IMR-90 (cell line): Measurements from ENCODE around the gene JAKMIP3. TPM values are rescaled to one million over a fixed set of nuclear protein-coding genes. Genes with fewer than 3 reads are reported as not detected.

Experiments used
- ATAC-seq: fragments of 200-7000 bp; cut with Tn5 transposase; 2 replicates; pipeline ENCODE4 v1.9.1; 2020; ENCODE audit warnings: low read depth, mild to moderate bottlenecking, moderate library complexity
- BruUV-seq: library from RNA; stranded (reverse); fragments of 400-500 nt; replicated peaks from 2 replicates; lab custom pipeline; 2021; lab: Mats Ljungman, UMichigan
- CTCF ChIA-PET: fragments of 300-600 bp; formaldehyde crosslinking; extraction: SDS; loops from one replicate; lab custom pipeline; 2021; ENCODE audit warnings: antibody characterized with exemption; lab: Yijun Ruan, JAX
- POLR2A ChIA-PET: fragments of 300-600 bp; sonication (Branson Sonifier 250); formaldehyde crosslinking; loops from one replicate; lab custom pipeline; 2022; ENCODE audit warnings: antibody characterized with exemption; ENCODE audit not compliant: unreplicated experiment; lab: Charles Lee
- DNase-seq: peaks from one replicate; pipeline ENCODE4 v3.0.0; 2013
- H2AFZ ChIP-seq: replicated peaks from 2 replicates; pipeline ENCODE3; 2013; ENCODE audit warnings: low read length, mild to moderate bottlenecking; ENCODE audit not compliant: poor library complexity
- H2AK5ac ChIP-seq: 2 replicates; pipeline ENCODE4 v1.6.1; 2013; ENCODE audit warnings: low read depth, low read length, inconsistent platforms
- H2AK9ac ChIP-seq: replicated peaks from 2 replicates; pipeline ENCODE3; 2013; ENCODE audit warnings: mild to moderate bottlenecking, low read depth, low read length, moderate library complexity; ENCODE audit not compliant: poor library complexity
- H2BK120ac ChIP-seq: 2 replicates; pipeline ENCODE4 v1.6.1; 2013; ENCODE audit warnings: low read depth, low read length, inconsistent platforms
- H2BK15ac ChIP-seq: 3 replicates; pipeline ENCODE4 v1.6.1; 2013; ENCODE audit warnings: low read depth, low read length, inconsistent platforms
- H2BK20ac ChIP-seq: 2 replicates; pipeline ENCODE4 v1.6.1; 2013; ENCODE audit warnings: low read depth, mild to moderate bottlenecking, inconsistent platforms, low read length, moderate library complexity
- H2BK5ac ChIP-seq: 2 replicates; pipeline ENCODE4 v1.6.1; 2013; ENCODE audit warnings: mild to moderate bottlenecking, low read depth, low read length, inconsistent platforms; ENCODE audit not compliant: poor library complexity, severe bottlenecking
- H3K14ac ChIP-seq: replicated peaks from 2 replicates; pipeline ENCODE4 v1.6.1; 2013; ENCODE audit warnings: low read depth, low read length, inconsistent platforms
- H3K18ac ChIP-seq: 2 replicates; pipeline ENCODE4 v1.6.1; 2013; ENCODE audit warnings: low read depth, low read length, control low read depth
- H3K23ac ChIP-seq: 2 replicates; pipeline ENCODE4 v1.6.1; 2013; ENCODE audit warnings: low read depth, low read length, inconsistent platforms
- H3K27ac ChIP-seq: 2 replicates; pipeline ENCODE4 v1.5.1; 2013; ENCODE audit warnings: mild to moderate bottlenecking, control low read depth, low read length; ENCODE audit not compliant: insufficient read depth
- H3K27me3 ChIP-seq: 2 replicates; pipeline ENCODE4 v1.6.1; 2013; ENCODE audit warnings: low read length; ENCODE audit not compliant: control insufficient read depth, insufficient read depth
- H3K36me3 ChIP-seq: 2 replicates; pipeline ENCODE4 v1.6.1; 2013; ENCODE audit warnings: low read length, mixed read lengths; ENCODE audit not compliant: control insufficient read depth, insufficient read depth
- H3K4ac ChIP-seq: 2 replicates; pipeline ENCODE4 v1.6.1; 2013; ENCODE audit warnings: low read depth, low read length, inconsistent platforms
- H3K4me1 ChIP-seq: 2 replicates; pipeline ENCODE4 v1.6.1; 2013; ENCODE audit warnings: low read length, mixed read lengths; ENCODE audit not compliant: control insufficient read depth, insufficient read depth
- H3K4me2 ChIP-seq: 2 replicates; pipeline ENCODE4 v1.6.1; 2013; ENCODE audit warnings: low read depth, mild to moderate bottlenecking, control low read depth, low read length, moderate library complexity
- H3K4me3 ChIP-seq: 2 replicates; pipeline ENCODE4 v1.5.1; 2013; ENCODE audit warnings: low read depth, mild to moderate bottlenecking, control low read depth, low read length, moderate library complexity; ENCODE audit not compliant: insufficient read depth
- H3K56ac ChIP-seq: 2 replicates; pipeline ENCODE4 v1.6.1; 2013; ENCODE audit warnings: low read length, inconsistent platforms; ENCODE audit not compliant: insufficient read depth; ENCODE audit errors: extremely low read depth
- H3K79me1 ChIP-seq, 2 experiments: 2 replicates each; pipeline ENCODE4 v1.6.1; 2013; ENCODE audit warnings: low read length in 2 of 2, inconsistent platforms in 1 of 2, low read depth in 1 of 2
- H3K9ac ChIP-seq: 2 replicates; pipeline ENCODE4 v1.6.1; 2013; ENCODE audit warnings: low read depth, low read length, control low read depth
- H3K9me1 ChIP-seq: 2 replicates; pipeline ENCODE4 v1.6.1; 2013; ENCODE audit warnings: low read length, inconsistent platforms; ENCODE audit not compliant: insufficient read depth
- H3K9me3 ChIP-seq: 2 replicates; pipeline ENCODE4 v1.6.1; 2013; ENCODE audit warnings: low read length; ENCODE audit not compliant: control insufficient read depth, insufficient read depth
- H4K20me1 ChIP-seq: 2 replicates; pipeline ENCODE4 v1.6.1; 2013; ENCODE audit warnings: low read length, inconsistent platforms; ENCODE audit not compliant: insufficient read depth
- H4K5ac ChIP-seq: 2 replicates; pipeline ENCODE4 v1.6.1; 2013; ENCODE audit warnings: mild to moderate bottlenecking, low read depth, low read length, control low read depth
- H4K8ac ChIP-seq, 2 experiments: 2 replicates each; pipeline ENCODE4 v1.6.1; 2013; ENCODE audit warnings: low read depth in 2 of 2, low read length in 2 of 2, control low read depth in 1 of 2, inconsistent platforms in 1 of 2
- H4K91ac ChIP-seq: 2 replicates; pipeline ENCODE4 v1.6.1; 2013; ENCODE audit warnings: low read depth, low read length, inconsistent platforms; ENCODE audit not compliant: insufficient read depth
- MAZ ChIP-seq: IDR thresholded peaks from 2 replicates; pipeline ENCODE4 v1.6.1; 2012; ENCODE audit warnings: low read depth, mild to moderate bottlenecking, low read length, improper control_type of control experiment, moderate library complexity, borderline replicate concordance
- NFE2L2 ChIP-seq: fragments of 150-350 bp; IDR thresholded peaks from 2 replicates; pipeline ENCODE4 v1.6.1; 2016; ENCODE audit warnings: low read depth, mild to moderate bottlenecking, low read length
- RAD21 ChIP-seq: IDR thresholded peaks from 2 replicates; pipeline ENCODE4 v1.6.1; 2012; ENCODE audit warnings: low read length, improper control_type of control experiment
- RFX5 ChIP-seq: IDR thresholded peaks from 2 replicates; pipeline ENCODE4 v1.8.0; 2012; ENCODE audit warnings: low read depth, mild to moderate bottlenecking, low read length, moderate library complexity
- SMC3 ChIP-seq: fragments of 150-350 bp; IDR thresholded peaks from 2 replicates; pipeline ENCODE4 v1.6.1; 2016; ENCODE audit warnings: low read depth, mild to moderate bottlenecking, antibody characterized with exemption, low read length, moderate library complexity
- WGBS, 2 experiments: methylation state at CpG; one replicate each; pipeline versions ENCODE4 v1.1.5 to v1.1.7; 2013; ENCODE audit warnings: missing lambda C conversion rate in 2 of 2; ENCODE audit not compliant: insufficient read length in 1 of 2; ENCODE audit errors: extremely low coverage in 2 of 2; 5-methylcytosine and 5-hydroxymethylcytosine counted together
- dilution Hi-C: fragments of 300-500 bp; cut with HindIII; formaldehyde crosslinking; loops from one replicate; pipeline ENCODE4 v1.14.3; 2018; ENCODE audit warnings: low sequenced_read_pairs; ENCODE audit not compliant: unreplicated experiment
- in situ Hi-C: fragments of 300-500 bp; cut with MboI; formaldehyde crosslinking; loops from 3 replicates; pipeline ENCODE4 v1.14.3; 2019; ENCODE audit warnings: low sequenced_read_pairs, inconsistent platforms, mixed read lengths
- intact Hi-C: fragments of 100-400 bp; cut with micrococcal nuclease; formaldehyde crosslinking; loops from 2 replicates; pipeline ENCODE4 v1.10.0; 2022
- polyA plus RNA-seq, 3 experiments: library from polyadenylated mRNA; depleted of rRNA; stranded (reverse); fragments of >200 nt; gene quantifications; 2 replicates each; pipeline ENCODE4 v1.2.3, GENCODE V29; 2012; ENCODE audit warnings: low replicate concordance in 1 of 3
- total RNA-seq: library from RNA; depleted of rRNA; stranded (reverse); fragments of >200 nt; gene quantifications from 2 replicates; pipeline ENCODE4 v1.2.3, GENCODE V29; 2012
- TF ChIP-seq, protein P1 (sequence below): fragments of 150-350 bp; IDR thresholded peaks from 2 replicates; pipeline ENCODE4 v1.6.1; 2017; ENCODE audit warnings: mild to moderate bottlenecking, antibody characterized with exemption, low read length, low read depth
- TF ChIP-seq, protein P2 (sequence below): fragments of 150-350 bp; IDR thresholded peaks from 2 replicates; pipeline ENCODE4 v1.6.1; 2016; ENCODE audit warnings: low read depth, mild to moderate bottlenecking, low read length, moderate library complexity, borderline replicate concordance

JAKMIP3 gene
- total and polyA plus RNA-seq, 2 of the 4 experiments (the other 2 are of a cell fraction) = under 0.01 to 0.22 TPM

DNA sequence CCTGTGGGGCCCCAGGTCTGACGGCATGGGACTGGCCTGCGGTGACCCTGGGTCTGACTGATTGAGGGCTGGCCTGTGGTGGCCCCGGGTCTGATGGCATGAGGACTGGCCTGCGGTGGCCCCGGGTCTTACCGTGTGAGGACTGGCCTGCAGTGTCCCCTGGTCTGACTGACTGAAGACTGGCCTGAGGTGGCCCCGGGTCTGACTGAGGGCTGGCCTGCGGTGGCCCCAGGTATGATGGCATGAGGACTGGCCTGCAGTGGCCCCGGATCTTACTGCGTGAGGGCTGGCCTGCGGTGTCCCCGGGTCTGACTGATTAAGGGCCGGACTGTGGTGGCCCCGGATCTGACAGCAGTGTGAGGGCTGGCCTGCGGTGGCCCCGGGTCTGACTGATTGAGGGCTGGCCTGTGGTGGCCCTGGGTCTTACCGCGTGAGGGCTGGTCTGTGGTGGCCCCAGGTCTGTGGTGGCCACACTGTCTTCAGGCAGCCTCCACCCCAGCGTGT, 10.9 kb downstream of the JAKMIP3 start:
- WGBS, 2 experiments = 77% methylated on average over 10 of the region's 19 CpGs; no CpG with 5 or more reads in 1 of the 2 experiments
- H4K20me1 ChIP-seq = no peaks in the 10 kb centered on the region
- no peak for TF ChIP-seq MAZ
- TF ChIP-seq, protein P1, sequence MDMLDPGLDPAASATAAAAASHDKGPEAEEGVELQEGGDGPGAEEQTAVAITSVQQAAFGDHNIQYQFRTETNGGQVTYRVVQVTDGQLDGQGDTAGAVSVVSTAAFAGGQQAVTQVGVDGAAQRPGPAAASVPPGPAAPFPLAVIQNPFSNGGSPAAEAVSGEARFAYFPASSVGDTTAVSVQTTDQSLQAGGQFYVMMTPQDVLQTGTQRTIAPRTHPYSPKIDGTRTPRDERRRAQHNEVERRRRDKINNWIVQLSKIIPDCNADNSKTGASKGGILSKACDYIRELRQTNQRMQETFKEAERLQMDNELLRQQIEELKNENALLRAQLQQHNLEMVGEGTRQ = no peak
- no peak for TF ChIP-seq RAD21
- no peak for TF ChIP-seq SMC3
- TF ChIP-seq, protein P2, sequence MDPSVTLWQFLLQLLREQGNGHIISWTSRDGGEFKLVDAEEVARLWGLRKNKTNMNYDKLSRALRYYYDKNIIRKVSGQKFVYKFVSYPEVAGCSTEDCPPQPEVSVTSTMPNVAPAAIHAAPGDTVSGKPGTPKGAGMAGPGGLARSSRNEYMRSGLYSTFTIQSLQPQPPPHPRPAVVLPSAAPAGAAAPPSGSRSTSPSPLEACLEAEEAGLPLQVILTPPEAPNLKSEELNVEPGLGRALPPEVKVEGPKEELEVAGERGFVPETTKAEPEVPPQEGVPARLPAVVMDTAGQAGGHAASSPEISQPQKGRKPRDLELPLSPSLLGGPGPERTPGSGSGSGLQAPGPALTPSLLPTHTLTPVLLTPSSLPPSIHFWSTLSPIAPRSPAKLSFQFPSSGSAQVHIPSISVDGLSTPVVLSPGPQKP = no peak
- TF ChIP-seq RFX5 = no peak
- TF ChIP-seq NFE2L2 = no peak

More for the DNA sequence above, 10.9 kb downstream of the JAKMIP3 start:
- H3K9me3 ChIP-seq = no peaks in the 10 kb centered on the region
- H2BK20ac ChIP-seq = no peak overlapping the region
- no peak overlapping the region for H3K27ac ChIP-seq
- H2BK120ac ChIP-seq = no peak overlapping the region
- no peak overlapping the region for H3K4me2 ChIP-seq
- H4K91ac ChIP-seq = no peak overlapping the region
- dilution Hi-C loops (no loop called here), intact Hi-C loops (no loop called here), in situ Hi-C loops (no loop called here)
- no peak overlapping the region for H2AK5ac ChIP-seq
- no peak overlapping the region for H3K14ac ChIP-seq
- no peaks in the 10 kb centered on the region for H3K4me1 ChIP-seq
- ChIA-PET POLR2A (no interaction called here), CTCF (no interaction called here)
- DNase-seq = no peak
- no peaks in the 10 kb centered on the region for H3K9me1 ChIP-seq
- H3K4ac ChIP-seq = no peak overlapping the region
- no peak overlapping the region for H2BK15ac ChIP-seq
- H3K9ac ChIP-seq = no peak overlapping the region
- no peak for ATAC-seq
- H3K23ac ChIP-seq = no peak overlapping the region
- H3K4me3 ChIP-seq = no peak overlapping the region
- H4K5ac ChIP-seq = no peak overlapping the region
- peaks cover 5% of the 10 kb centered on the region for H3K27me3 ChIP-seq
- H2AK9ac ChIP-seq = no peak overlapping the region
- H3K56ac ChIP-seq = no peak overlapping the region
- no peaks in the 10 kb centered on the region for H3K79me1 ChIP-seq
- no peak overlapping the region for H2AFZ ChIP-seq
- H3K36me3 ChIP-seq = no peaks in the 10 kb centered on the region
- no TSS peak for BruUV-seq
- no peak overlapping the region for H4K8ac ChIP-seq
- no peak overlapping the region for H3K18ac ChIP-seq
- H2BK5ac ChIP-seq = no peak overlapping the region
